Ishikawa (cell line): ENCODE measurements around the gene CHST11.

ENCODE experiments used
- CEBPB ChIP-seq: IDR thresholded peaks from 2 replicates; pipeline ENCODE4 v1.6.1; 2012
- CREB1 ChIP-seq: IDR thresholded peaks from 2 replicates; pipeline ENCODE4 v1.6.1; 2012; ENCODE audit warnings: low read depth
- EGR1 ChIP-seq: IDR thresholded peaks from 2 replicates; pipeline ENCODE4 v1.6.1; 2012
- EP300 ChIP-seq: IDR thresholded peaks from 2 replicates; pipeline ENCODE4 v1.6.1; 2012; ENCODE audit warnings: borderline replicate concordance
- NFIC ChIP-seq: IDR thresholded peaks from 2 replicates; pipeline ENCODE4 v1.6.1; 2012
- RAD21 ChIP-seq: IDR thresholded peaks from 2 replicates; pipeline ENCODE4 v1.6.1; 2012; ENCODE audit warnings: low read depth
- TAF1 ChIP-seq: IDR thresholded peaks from 2 replicates; pipeline ENCODE4 v1.6.1; 2012; ENCODE audit warnings: low read depth, mild to moderate bottlenecking
- TCF12 ChIP-seq: IDR thresholded peaks from 2 replicates; pipeline ENCODE4 v1.6.1; 2012; ENCODE audit warnings: low read depth
- TEAD4 ChIP-seq: IDR thresholded peaks from 2 replicates; pipeline ENCODE4 v1.6.1; 2012
- YY1 ChIP-seq: IDR thresholded peaks from 2 replicates; pipeline ENCODE4 v1.6.1; 2012; ENCODE audit warnings: low read depth
- TF ChIP-seq, protein P1 (sequence below): IDR thresholded peaks from 2 replicates; pipeline ENCODE4 v1.6.1; 2012; ENCODE audit warnings: low read depth, mild to moderate bottlenecking
- TF ChIP-seq, protein P2 (sequence below): IDR thresholded peaks from 2 replicates; pipeline ENCODE4 v1.6.1; 2012
- TF ChIP-seq, protein P3 (sequence below): IDR thresholded peaks from 2 replicates; pipeline ENCODE4 v1.6.1; 2012

DNA sequence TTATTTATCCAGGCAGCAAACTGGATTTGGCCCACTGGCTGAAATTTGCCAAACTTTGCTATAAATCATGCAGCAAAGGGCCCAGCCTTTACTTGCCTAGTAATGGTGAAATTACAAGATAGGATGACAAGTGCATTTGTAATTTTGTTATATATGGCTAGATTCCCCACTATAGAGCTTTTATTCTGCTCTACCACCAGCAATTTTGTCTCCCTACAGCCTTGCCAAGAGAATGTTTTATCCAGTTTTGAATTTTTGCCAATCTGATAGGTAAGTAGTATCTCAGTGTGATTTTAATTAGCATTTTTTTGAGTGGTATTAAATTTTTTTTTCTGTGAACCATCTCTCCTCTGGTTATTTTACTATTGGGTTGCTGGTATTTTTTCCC is 339.7 kb downstream of the CHST11 start:
- TF ChIP-seq, protein P1, sequence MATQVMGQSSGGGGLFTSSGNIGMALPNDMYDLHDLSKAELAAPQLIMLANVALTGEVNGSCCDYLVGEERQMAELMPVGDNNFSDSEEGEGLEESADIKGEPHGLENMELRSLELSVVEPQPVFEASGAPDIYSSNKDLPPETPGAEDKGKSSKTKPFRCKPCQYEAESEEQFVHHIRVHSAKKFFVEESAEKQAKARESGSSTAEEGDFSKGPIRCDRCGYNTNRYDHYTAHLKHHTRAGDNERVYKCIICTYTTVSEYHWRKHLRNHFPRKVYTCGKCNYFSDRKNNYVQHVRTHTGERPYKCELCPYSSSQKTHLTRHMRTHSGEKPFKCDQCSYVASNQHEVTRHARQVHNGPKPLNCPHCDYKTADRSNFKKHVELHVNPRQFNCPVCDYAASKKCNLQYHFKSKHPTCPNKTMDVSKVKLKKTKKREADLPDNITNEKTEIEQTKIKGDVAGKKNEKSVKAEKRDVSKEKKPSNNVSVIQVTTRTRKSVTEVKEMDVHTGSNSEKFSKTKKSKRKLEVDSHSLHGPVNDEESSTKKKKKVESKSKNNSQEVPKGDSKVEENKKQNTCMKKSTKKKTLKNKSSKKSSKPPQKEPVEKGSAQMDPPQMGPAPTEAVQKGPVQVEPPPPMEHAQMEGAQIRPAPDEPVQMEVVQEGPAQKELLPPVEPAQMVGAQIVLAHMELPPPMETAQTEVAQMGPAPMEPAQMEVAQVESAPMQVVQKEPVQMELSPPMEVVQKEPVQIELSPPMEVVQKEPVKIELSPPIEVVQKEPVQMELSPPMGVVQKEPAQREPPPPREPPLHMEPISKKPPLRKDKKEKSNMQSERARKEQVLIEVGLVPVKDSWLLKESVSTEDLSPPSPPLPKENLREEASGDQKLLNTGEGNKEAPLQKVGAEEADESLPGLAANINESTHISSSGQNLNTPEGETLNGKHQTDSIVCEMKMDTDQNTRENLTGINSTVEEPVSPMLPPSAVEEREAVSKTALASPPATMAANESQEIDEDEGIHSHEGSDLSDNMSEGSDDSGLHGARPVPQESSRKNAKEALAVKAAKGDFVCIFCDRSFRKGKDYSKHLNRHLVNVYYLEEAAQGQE, result no peak
- TF ChIP-seq CREB1 (no peak), YY1 (no peak), TAF1 (no peak), RAD21 (no peak), CEBPB (no peak), EP300 (no peak), EGR1 (no peak), TEAD4 (no peak), NFIC (no peak), TCF12 (no peak)
- TF ChIP-seq, protein P2, sequence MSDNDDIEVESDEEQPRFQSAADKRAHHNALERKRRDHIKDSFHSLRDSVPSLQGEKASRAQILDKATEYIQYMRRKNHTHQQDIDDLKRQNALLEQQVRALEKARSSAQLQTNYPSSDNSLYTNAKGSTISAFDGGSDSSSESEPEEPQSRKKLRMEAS, result no peak
- TF ChIP-seq, protein P3, sequence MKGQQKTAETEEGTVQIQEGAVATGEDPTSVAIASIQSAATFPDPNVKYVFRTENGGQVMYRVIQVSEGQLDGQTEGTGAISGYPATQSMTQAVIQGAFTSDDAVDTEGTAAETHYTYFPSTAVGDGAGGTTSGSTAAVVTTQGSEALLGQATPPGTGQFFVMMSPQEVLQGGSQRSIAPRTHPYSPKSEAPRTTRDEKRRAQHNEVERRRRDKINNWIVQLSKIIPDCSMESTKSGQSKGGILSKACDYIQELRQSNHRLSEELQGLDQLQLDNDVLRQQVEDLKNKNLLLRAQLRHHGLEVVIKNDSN, result no peak
